ENCODE data around the gene FBN2. TPM values are rescaled to one million over a fixed set of nuclear protein-coding genes. Genes with fewer than 3 reads are reported as not detected.

Gene FBN2
- total and polyA plus RNA-seq, 8 donors = 2.7 to 64.3 (median 54.3) TPM

DNA sequence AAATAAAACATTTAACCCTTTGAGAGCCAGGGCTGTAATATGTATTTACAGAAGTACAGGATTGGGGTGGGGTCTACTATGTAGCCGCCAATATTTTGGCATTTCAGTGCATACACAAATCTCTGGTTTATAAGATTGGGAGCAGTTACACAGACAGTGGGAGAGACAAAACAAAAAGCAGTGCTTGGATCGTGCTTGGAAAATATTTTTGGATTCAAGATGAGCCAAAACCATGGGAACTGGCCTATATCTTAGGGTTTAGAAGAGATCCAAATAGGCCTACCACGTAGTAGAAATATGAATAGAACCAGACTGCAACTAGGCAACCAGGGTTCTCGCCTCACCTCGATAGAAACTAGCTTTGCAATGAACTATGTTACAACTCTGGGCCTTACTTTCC lies 284.9 kb downstream of the FBN2 start:
- H3K27me3 ChIP-seq = no peaks in the 10 kb centered on the region
- H3K4me1 ChIP-seq = no peaks in the 10 kb centered on the region
- H3K36me3 ChIP-seq = no peaks in the 10 kb centered on the region
- no peak overlapping the region for H3K27ac ChIP-seq
- no peak for TF ChIP-seq CTCF (IDR thresholded peaks at IDR 0.05)
- H3K4me3 ChIP-seq = no peak overlapping the region
- intact Hi-C loops (cut with DNase I) = no loop called here
- ATAC-seq = no peak
- peaks cover 0 to 4% of the 10 kb centered on the region in 2 donors for H3K9me3 ChIP-seq
- DNase-seq = no peak

- ATAC-seq (peak; percentile 31), DNase-seq (no peak)
- intact Hi-C loops (cut with DNase I) = no loop called here
- Histone ChIP-seq H3K27ac (no peak overlapping the region), H3K4me1 (no peaks in the 10 kb centered on the region), H3K9me3 (peaks cover 0 to 4% of the 10 kb centered on the region in 2 donors), H3K4me3 (no peak overlapping the region), H3K36me3 (no peaks in the 10 kb centered on the region), H3K27me3 (no peaks in the 10 kb centered on the region)
- TF ChIP-seq CTCF (IDR thresholded peaks at IDR 0.05) = no peak
These were observed 285.3 kb downstream of the FBN2 start for GRCh38 chr5:128252756-128253155.

DNA sequence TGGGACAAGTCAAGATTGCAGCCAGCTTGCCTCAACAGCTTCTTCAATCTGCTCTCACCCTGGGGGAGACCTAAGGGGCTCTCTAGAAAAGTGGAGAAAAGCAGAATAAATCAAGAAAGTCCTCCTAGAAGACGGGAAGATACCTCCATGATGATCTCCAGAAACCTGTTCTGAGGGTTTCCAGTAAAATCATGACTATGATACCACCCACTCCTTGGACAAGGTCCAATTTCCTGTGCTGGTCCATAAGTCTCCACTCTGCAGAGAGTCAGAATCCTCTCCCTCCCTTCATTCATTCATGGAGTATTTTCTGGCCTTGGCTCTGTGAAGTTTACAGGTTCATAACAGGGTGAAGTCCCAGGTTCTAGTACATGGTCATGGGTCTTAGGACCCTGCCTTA lies 285.8 kb downstream of the FBN2 start:
- H3K4me1 ChIP-seq = no peaks in the 10 kb centered on the region
- peaks cover 0 to 4% of the 10 kb centered on the region in 2 donors for H3K9me3 ChIP-seq
- H3K4me3 ChIP-seq = no peak overlapping the region
- TF ChIP-seq CTCF (IDR thresholded peaks at IDR 0.05) = no peak
- no peaks in the 10 kb centered on the region for H3K36me3 ChIP-seq
- DNase-seq (no peak), ATAC-seq (no peak)
- H3K27me3 ChIP-seq = no peaks in the 10 kb centered on the region
- no peak overlapping the region for H3K27ac ChIP-seq
- intact Hi-C loops (cut with DNase I) = no loop called here

GRCh38 chr5:128245974-128246373 lies 292.1 kb downstream of the FBN2 start:
- ATAC-seq = no peak
- no peak for DNase-seq
- Histone ChIP-seq H3K4me1 (no peaks in the 10 kb centered on the region), H3K9me3 (no peaks in the 10 kb centered on the region), H3K36me3 (no peaks in the 10 kb centered on the region), H3K27ac (no peak overlapping the region), H3K4me3 (no peak overlapping the region), H3K27me3 (no peaks in the 10 kb centered on the region)
- intact Hi-C loops (cut with DNase I) = no loop called here
- TF ChIP-seq CTCF (IDR thresholded peaks at IDR 0.05) = no peak

DNA sequence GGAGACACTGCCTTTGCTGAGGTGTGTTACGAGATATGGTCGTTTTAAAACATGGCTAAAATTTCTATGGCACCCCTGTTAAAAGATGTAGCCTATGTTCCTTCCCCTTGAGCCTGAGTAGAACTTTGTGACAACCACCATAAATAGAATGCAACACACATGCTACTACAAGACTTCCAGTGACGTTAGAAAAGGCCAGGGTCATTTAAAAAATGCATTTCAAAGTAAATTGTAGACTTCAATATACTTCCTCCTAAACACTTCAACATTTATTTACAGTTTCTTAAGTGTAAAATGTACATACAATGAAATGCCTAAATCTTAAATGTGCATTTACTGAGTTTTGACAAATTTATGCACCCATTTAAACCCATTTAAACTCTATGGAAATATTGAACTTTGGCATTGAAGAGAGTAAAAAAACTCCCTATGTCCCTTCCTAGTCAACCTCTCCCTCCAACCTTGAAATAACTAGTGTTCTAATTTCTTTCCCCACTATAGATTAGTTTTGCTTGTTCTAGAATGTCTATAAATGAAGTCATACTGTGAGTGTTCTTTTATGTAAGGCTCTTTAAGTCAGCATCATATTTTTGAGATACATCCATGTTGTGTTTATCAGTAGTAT lies 294.0 kb downstream of the FBN2 start:
- intact Hi-C loops (cut with DNase I) = no loop called here
- DNase-seq = no peak
- TF ChIP-seq CTCF (IDR thresholded peaks at IDR 0.05) = no peak
- Histone ChIP-seq H3K4me3 (no peak overlapping the region), H3K27me3 (no peaks in the 10 kb centered on the region), H3K36me3 (no peaks in the 10 kb centered on the region), H3K9me3 (no peaks in the 10 kb centered on the region), H3K27ac (no peak overlapping the region), H3K4me1 (no peaks in the 10 kb centered on the region)
- ATAC-seq = no peak
